Measurements from ENCODE around the gene IFI35.
"Not testable (repeated sequence)": the region's sequence is repeated elsewhere in the genome, so short reads cannot be mapped to it uniquely, and the experiment has no call there.

GRCh38 chr17:43000894-43001293, 5.7 kb upstream of the IFI35 start:
- TF ChIP-seq CTCF (tag by site-specific recombination; IDR thresholded peaks at IDR 0.05); TRIM28 (IDR thresholded peaks at IDR 0.05; ENCODE audit: borderline replicate concordance, low read length); ZNF292 (tag by site-specific recombination; IDR thresholded peaks at IDR 0.05; ENCODE audit: borderline replicate concordance, low read depth): not testable (repeated sequence)

Data from HEK293 (cell line).